WERI-Rb-1 (cell line): ENCODE results near the gene SP4.

Experiments used
- DNase-seq: peaks from one replicate; pipeline ENCODE4 v3.0.0-alpha.2; 2020
- H3K27ac ChIP-seq: fragments of 250-450 bp; sonication (Bioruptor Pico); 2 replicates; pipeline ENCODE4 v1.5.1; 2020; ENCODE audit warnings: mild to moderate bottlenecking, moderate library complexity
- H3K27me3 ChIP-seq: fragments of 250-450 bp; sonication (Bioruptor Pico); 2 replicates; pipeline ENCODE4 v1.5.1; 2021; ENCODE audit warnings: mild to moderate bottlenecking, low read depth, moderate library complexity; ENCODE audit not compliant: insufficient read depth, severe bottlenecking
- H3K36me3 ChIP-seq: fragments of 250-450 bp; sonication (Bioruptor Pico); 2 replicates; pipeline ENCODE4 v1.5.1; 2020; ENCODE audit warnings: mild to moderate bottlenecking, moderate library complexity
- H3K4me3 ChIP-seq: 2 replicates; pipeline ENCODE4 v1.5.1; 2011; ENCODE audit warnings: low read depth, mild to moderate bottlenecking, control low read depth, low read length
- H3K9me3 ChIP-seq: fragments of 250-450 bp; sonication (Bioruptor Pico); 2 replicates; pipeline ENCODE4 v1.5.1; 2021; ENCODE audit warnings: mild to moderate bottlenecking, moderate library complexity; ENCODE audit not compliant: severe bottlenecking
- TF ChIP-seq, protein P1 (sequence below): IDR thresholded peaks from 2 replicates; pipeline ENCODE4 v1.5.1; 2011; ENCODE audit warnings: low read depth, mild to moderate bottlenecking, control low read depth, inconsistent platforms, low read length

SP4 gene

DNA sequence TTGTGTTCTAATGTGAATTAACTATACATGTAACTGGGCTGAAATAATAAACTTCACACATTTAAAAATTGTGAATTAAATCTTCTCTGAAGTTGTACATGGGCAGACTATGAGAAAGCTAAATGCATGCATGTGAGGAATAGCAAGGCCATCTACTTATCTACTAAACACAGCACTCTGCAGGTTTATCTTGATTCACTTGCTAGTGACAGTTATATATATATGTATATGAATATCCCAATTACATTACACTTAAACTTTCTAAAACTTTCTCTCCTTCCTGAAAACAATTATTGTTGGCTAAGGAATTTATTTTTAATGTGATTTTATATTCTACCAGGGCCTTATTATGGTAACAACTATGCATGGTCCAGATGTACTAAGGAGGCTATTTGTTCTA, 5.1 kb upstream of the SP4 start:
- no peak overlapping the region for H3K4me3 ChIP-seq
- no peaks in the 10 kb centered on the region for H3K9me3 ChIP-seq
- peaks cover 3% of the 10 kb centered on the region; the same call in 1 of the 2 replicates for H3K36me3 ChIP-seq
- TF ChIP-seq, protein P1, sequence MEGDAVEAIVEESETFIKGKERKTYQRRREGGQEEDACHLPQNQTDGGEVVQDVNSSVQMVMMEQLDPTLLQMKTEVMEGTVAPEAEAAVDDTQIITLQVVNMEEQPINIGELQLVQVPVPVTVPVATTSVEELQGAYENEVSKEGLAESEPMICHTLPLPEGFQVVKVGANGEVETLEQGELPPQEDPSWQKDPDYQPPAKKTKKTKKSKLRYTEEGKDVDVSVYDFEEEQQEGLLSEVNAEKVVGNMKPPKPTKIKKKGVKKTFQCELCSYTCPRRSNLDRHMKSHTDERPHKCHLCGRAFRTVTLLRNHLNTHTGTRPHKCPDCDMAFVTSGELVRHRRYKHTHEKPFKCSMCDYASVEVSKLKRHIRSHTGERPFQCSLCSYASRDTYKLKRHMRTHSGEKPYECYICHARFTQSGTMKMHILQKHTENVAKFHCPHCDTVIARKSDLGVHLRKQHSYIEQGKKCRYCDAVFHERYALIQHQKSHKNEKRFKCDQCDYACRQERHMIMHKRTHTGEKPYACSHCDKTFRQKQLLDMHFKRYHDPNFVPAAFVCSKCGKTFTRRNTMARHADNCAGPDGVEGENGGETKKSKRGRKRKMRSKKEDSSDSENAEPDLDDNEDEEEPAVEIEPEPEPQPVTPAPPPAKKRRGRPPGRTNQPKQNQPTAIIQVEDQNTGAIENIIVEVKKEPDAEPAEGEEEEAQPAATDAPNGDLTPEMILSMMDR, result no peak
- no peaks in the 10 kb centered on the region for H3K27me3 ChIP-seq
- H3K27ac ChIP-seq, result no peak overlapping the region
- DNase-seq, result no peak

GRCh38 chr7:21425290-21425689, 2.6 kb upstream of the SP4 start:
- Histone ChIP-seq H3K9me3 (no peaks in the 10 kb centered on the region), H3K27me3 (no peaks in the 10 kb centered on the region), H3K36me3 (peaks cover 13% of the 10 kb centered on the region), H3K27ac (no peak overlapping the region), H3K4me3 (no peak overlapping the region)
- no peak for DNase-seq
- TF ChIP-seq, protein P1, result no peak

DNA sequence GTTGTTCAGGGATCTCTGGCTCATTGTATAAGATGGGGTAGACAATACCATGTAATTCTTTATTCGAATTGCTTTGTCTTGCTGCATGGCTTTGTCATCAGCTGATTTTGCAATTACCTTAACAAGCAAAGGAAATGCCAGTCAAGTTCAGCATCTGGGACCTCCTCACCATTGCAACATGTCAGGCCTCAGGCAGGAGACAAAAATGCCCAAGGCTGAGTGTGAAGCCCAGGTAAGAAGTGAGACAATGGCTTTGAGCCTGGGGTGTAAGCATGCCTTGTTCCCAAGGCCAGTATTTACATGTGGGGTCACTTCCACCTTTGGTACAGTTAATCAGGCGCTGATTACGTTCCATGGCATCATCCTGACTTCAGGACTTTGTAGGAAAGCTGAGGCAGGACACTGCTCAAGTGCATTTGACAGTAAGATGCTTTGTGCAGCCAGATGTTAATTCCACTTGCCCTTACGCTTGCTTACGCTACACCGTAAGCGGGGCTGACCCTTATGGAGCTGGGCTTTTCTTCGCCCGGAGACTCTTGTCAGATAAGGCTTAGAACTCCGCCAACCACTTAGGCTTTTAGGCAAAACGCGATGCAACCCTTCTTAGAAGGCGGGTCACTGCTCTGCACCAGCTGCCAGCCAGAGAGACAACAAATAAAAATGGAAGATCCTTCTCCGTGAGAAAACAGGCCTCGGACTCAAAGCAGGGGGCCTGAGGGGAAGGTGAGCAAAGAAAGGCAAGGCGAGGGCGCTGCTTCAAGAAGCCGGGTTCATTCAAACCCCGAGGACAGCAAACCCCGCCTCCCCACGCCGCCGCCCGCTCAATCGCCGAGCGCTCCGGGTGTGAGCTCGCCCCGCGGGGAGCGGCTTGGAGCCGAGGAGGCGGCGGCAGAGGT, 1.3 kb upstream of the SP4 start:
- H3K9me3 ChIP-seq, result no peaks in the 10 kb centered on the region
- H3K27me3 ChIP-seq, result no peaks in the 10 kb centered on the region
- peaks cover 13% of the 10 kb centered on the region for H3K36me3 ChIP-seq
- peak overlapping the region; percentile 51 for H3K4me3 ChIP-seq
- peak overlapping the region; percentile 81 for H3K27ac ChIP-seq
- DNase-seq, result no peak
- TF ChIP-seq, protein P1, result no peak

- no peaks in the 10 kb centered on the region for H3K27me3 ChIP-seq
- H3K27ac ChIP-seq, result peak overlapping the region; percentile 99
- H3K36me3 ChIP-seq, result peaks cover 13% of the 10 kb centered on the region
- no peaks in the 10 kb centered on the region for H3K9me3 ChIP-seq
- DNase-seq, result peak; percentile 99
- TF ChIP-seq, protein P1, result no peak
- peak overlapping the region; percentile 99 for H3K4me3 ChIP-seq
These were observed 557 bp upstream of the SP4 start for GRCh38 chr7:21427182-21427870.

- peak overlapping the region; percentile 89 for H3K4me3 ChIP-seq
- peaks cover 13% of the 10 kb centered on the region for H3K36me3 ChIP-seq
- peak overlapping the region; percentile 99 for H3K27ac ChIP-seq
- no peaks in the 10 kb centered on the region for H3K9me3 ChIP-seq
- TF ChIP-seq, protein P1, result no peak
- no peak for DNase-seq
- H3K27me3 ChIP-seq, result no peaks in the 10 kb centered on the region
These were observed 717 bp downstream of the SP4 start for GRCh38 chr7:21428659-21428941.
